Hepatocyte (in vitro differentiated cells): ENCODE measurements around the gene GPR84. TPM values are rescaled to one million over a fixed set of nuclear protein-coding genes. Genes with fewer than 3 reads are reported as not detected.

Experiments used
- DNase-seq: peaks from one replicate; pipeline ENCODE4 v3.0.0-alpha.2; 2016; ENCODE audit warnings: low spot score
- H2AFZ ChIP-seq: fragments of 200-600 bp; sonication (generic); 2 replicates; pipeline ENCODE4 v1.6.0; 2016; ENCODE audit warnings: antibody characterized with exemption, mild to moderate bottlenecking
- H3K27ac ChIP-seq: fragments of 200-600 bp; sonication (generic); 2 replicates; pipeline ENCODE4 v1.5.1; 2016; ENCODE audit warnings: mild to moderate bottlenecking
- H3K27me3 ChIP-seq: fragments of 200-600 bp; sonication (generic); 2 replicates; pipeline ENCODE4 v1.6.1; 2016
- H3K36me3 ChIP-seq: fragments of 200-600 bp; sonication (generic); replicated peaks from 2 replicates; pipeline ENCODE4 v1.5.1; 2016; ENCODE audit warnings: low read depth; ENCODE audit not compliant: insufficient read depth
- H3K4me1 ChIP-seq: fragments of 200-600 bp; sonication (generic); 2 replicates; pipeline ENCODE4 v1.5.1; 2016; ENCODE audit warnings: mild to moderate bottlenecking, moderate library complexity; ENCODE audit not compliant: insufficient read depth
- H3K4me2 ChIP-seq: fragments of 200-600 bp; sonication (generic); 2 replicates; pipeline ENCODE4 v1.6.0; 2016
- H3K4me3 ChIP-seq: fragments of 200-600 bp; sonication (generic); 2 replicates; pipeline ENCODE4 v1.5.1; 2016; ENCODE audit warnings: mild to moderate bottlenecking
- H3K79me2 ChIP-seq: fragments of 200-600 bp; sonication (generic); 2 replicates; pipeline ENCODE4 v1.6.0; 2017; ENCODE audit warnings: mild to moderate bottlenecking
- H3K9me2 ChIP-seq: fragments of 200-600 bp; sonication (generic); replicated peaks from 2 replicates; pipeline ENCODE4 v1.6.0; 2017; ENCODE audit warnings: mild to moderate bottlenecking; ENCODE audit not compliant: insufficient read depth
- H3K9me3 ChIP-seq: fragments of 200-600 bp; sonication (generic); 2 replicates; pipeline ENCODE4 v1.5.1; 2016; ENCODE audit warnings: low read depth, mild to moderate bottlenecking
- H4K20me1 ChIP-seq: fragments of 200-600 bp; sonication (generic); 2 replicates; pipeline ENCODE4 v1.6.0; 2016; ENCODE audit warnings: mild to moderate bottlenecking; ENCODE audit not compliant: insufficient read depth, poor library complexity, severe bottlenecking
- EZH2 ChIP-seq: fragments of 200-600 bp; sonication (generic); IDR thresholded peaks from 2 replicates; pipeline ENCODE4 v1.6.1; 2016; ENCODE audit warnings: antibody characterized with exemption, mild to moderate bottlenecking, borderline replicate concordance
- EZH2phosphoT487 ChIP-seq: fragments of 200-600 bp; sonication (generic); IDR thresholded peaks from one replicate; pipeline ENCODE4 v1.6.1; 2018; ENCODE audit warnings: antibody characterized with exemption, mild to moderate bottlenecking, low read depth, moderate library complexity; ENCODE audit not compliant: unreplicated experiment, severe bottlenecking
- WGBS: methylation state at CpG from one replicate; pipeline ENCODE4 v1.1.6; 2016; ENCODE audit warnings: low lambda C conversion rate; ENCODE audit errors: missing lambda C conversion rate; 5-methylcytosine and 5-hydroxymethylcytosine counted together
- polyA plus RNA-seq: library from polyadenylated mRNA; unstranded; fragments of >200 nt; fragmentation: Nextera tagmentation; extraction: Ambion mirVana; gene quantifications from 2 replicates; pipeline ENCODE4 v1.2.1, GENCODE V29; 2016
- total RNA-seq: library from RNA; depleted of rRNA; stranded (reverse); fragments of >200 nt; gene quantifications from 2 replicates; pipeline ENCODE4 v1.2.3, GENCODE V29; 2014
- TF ChIP-seq, protein P1 (sequence below): fragments of 200-600 bp; sonication (generic); IDR thresholded peaks from 2 replicates; pipeline ENCODE4 v1.5.1; 2016; ENCODE audit warnings: antibody characterized with exemption, mild to moderate bottlenecking; ENCODE audit not compliant: poor library complexity

GPR84 gene
- total and polyA plus RNA-seq, 2 experiments from 2014 or later = 0.07 TPM; not detected in 1

DNA sequence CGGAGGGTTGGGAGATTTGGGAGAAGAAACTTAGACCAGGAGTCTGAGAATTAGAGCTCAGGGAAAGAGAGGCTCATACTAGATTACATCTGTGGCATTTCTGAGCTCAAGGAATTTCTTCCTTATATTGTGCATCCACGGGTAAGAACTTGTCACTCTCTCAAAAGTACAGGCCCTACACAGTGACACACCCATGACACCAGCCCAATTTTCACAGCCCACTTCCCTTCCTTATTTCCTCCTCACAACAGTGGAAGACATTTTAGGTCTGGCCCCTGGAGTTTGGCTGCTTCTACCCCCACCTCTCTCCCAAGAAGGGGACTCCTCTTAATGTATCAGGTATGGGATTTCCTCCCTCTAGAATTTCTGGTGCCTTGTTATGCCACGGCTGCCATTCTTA, 29.5 kb upstream of the GPR84 start:
- H3K79me2 ChIP-seq = no peaks in the 10 kb centered on the region
- no peaks in the 10 kb centered on the region for H3K9me3 ChIP-seq
- H3K36me3 ChIP-seq = no peaks in the 10 kb centered on the region
- no peaks in the 10 kb centered on the region for H3K9me2 ChIP-seq
- no peak overlapping the region for H2AFZ ChIP-seq
- TF ChIP-seq EZH2phosphoT487 (no peak), EZH2 (no peak)
- TF ChIP-seq, protein P1, sequence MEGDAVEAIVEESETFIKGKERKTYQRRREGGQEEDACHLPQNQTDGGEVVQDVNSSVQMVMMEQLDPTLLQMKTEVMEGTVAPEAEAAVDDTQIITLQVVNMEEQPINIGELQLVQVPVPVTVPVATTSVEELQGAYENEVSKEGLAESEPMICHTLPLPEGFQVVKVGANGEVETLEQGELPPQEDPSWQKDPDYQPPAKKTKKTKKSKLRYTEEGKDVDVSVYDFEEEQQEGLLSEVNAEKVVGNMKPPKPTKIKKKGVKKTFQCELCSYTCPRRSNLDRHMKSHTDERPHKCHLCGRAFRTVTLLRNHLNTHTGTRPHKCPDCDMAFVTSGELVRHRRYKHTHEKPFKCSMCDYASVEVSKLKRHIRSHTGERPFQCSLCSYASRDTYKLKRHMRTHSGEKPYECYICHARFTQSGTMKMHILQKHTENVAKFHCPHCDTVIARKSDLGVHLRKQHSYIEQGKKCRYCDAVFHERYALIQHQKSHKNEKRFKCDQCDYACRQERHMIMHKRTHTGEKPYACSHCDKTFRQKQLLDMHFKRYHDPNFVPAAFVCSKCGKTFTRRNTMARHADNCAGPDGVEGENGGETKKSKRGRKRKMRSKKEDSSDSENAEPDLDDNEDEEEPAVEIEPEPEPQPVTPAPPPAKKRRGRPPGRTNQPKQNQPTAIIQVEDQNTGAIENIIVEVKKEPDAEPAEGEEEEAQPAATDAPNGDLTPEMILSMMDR = no peak
- no peak overlapping the region for H3K4me2 ChIP-seq
- no peak overlapping the region for H3K4me3 ChIP-seq
- H4K20me1 ChIP-seq = no peaks in the 10 kb centered on the region
- WGBS = 68% methylated on average over 3 of the region's 3 CpGs
- H3K27ac ChIP-seq = no peak overlapping the region
- no peak for DNase-seq
- H3K4me1 ChIP-seq = no peaks in the 10 kb centered on the region
- H3K27me3 ChIP-seq = no peaks in the 10 kb centered on the region

DNA sequence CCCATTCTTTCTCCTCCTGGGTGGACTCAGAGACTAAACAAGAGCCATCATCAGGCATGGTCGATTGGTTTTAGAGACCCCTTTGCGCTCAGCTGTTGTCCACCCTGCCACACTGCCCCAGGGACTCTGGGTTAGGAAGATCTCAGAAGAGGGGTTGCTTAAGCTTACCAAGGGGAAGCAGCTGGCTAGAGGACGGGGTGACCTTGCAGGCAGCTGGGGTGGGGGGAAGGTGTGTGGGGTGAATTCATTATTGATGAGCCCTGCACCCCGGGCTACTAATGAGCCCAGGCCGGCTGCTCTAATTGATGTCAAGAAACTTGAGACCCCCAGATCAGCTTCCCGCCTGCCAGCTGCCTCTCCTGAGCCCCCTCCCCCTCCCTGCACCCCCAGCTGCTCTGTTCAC, 28.9 kb upstream of the GPR84 start:
- H3K4me1 ChIP-seq = no peaks in the 10 kb centered on the region
- no peak overlapping the region for H3K4me2 ChIP-seq
- no peaks in the 10 kb centered on the region for H3K79me2 ChIP-seq
- no peaks in the 10 kb centered on the region for H4K20me1 ChIP-seq
- no peaks in the 10 kb centered on the region for H3K36me3 ChIP-seq
- no peaks in the 10 kb centered on the region for H3K9me3 ChIP-seq
- no peak overlapping the region for H2AFZ ChIP-seq
- no peak overlapping the region for H3K27ac ChIP-seq
- H3K9me2 ChIP-seq = no peaks in the 10 kb centered on the region
- 88% methylated on average over 6 of the region's 6 CpGs for WGBS
- no peak overlapping the region for H3K4me3 ChIP-seq
- TF ChIP-seq EZH2phosphoT487 (no peak), EZH2 (no peak)
- TF ChIP-seq, protein P1 = no peak
- no peak for DNase-seq
- H3K27me3 ChIP-seq = no peaks in the 10 kb centered on the region

DNA sequence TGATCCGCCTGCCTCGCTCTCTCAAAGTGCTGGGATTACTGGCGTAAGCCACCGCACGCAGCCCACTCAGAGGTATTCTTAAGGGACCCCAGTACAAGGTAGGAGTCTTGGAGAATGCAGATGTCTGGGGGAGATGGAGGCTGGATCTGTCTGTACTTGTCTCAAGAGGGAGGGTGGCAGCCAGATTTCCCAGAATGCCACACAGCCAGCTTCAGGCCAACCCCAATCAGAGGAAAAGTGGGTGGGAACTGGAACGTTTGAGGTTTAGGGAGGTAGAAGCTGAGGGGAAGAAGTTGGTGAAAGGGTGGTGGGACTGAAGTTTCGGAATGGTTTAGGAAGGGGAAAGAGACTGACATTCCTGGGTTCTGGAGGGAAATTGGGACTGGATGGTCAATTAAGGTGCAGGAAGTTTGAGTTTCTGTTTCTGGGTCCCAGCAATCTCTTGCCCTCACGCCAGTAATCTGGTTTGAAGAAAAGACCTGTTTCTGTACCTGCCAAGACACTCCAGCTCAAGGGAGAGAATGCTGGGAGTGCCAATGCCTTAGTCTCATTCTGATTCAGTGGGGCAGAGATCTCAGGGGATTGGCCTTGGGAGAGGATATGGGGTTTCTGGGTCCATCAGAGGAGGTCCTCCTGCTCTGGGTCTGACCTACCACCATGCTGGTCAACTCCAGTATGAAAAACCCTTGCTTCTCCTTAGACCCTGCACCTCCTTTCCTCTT, 28.4 kb upstream of the GPR84 start:
- H3K9me3 ChIP-seq = no peaks in the 10 kb centered on the region
- no peak overlapping the region for H3K27ac ChIP-seq
- H4K20me1 ChIP-seq = no peaks in the 10 kb centered on the region
- no peaks in the 10 kb centered on the region for H3K79me2 ChIP-seq
- no peaks in the 10 kb centered on the region for H3K27me3 ChIP-seq
- TF ChIP-seq, protein P1 = no peak
- no peak for TF ChIP-seq EZH2phosphoT487
- no peak for TF ChIP-seq EZH2
- WGBS = 86% methylated on average over 8 of the region's 8 CpGs
- no peaks in the 10 kb centered on the region for H3K4me1 ChIP-seq
- H3K4me2 ChIP-seq = no peak overlapping the region
- H3K9me2 ChIP-seq = no peaks in the 10 kb centered on the region
- H3K36me3 ChIP-seq = no peaks in the 10 kb centered on the region
- H3K4me3 ChIP-seq = no peak overlapping the region
- H2AFZ ChIP-seq = no peak overlapping the region
- no peak for DNase-seq
